K562 (cell line): ENCODE results near the gene SHISA9. TPM values are rescaled to one million over a fixed set of nuclear protein-coding genes. Genes with fewer than 3 reads are reported as not detected.

ENCODE experiments used
- ATAC-seq: fragments of 200-7000 bp; cut with Tn5 transposase; 3 replicates; pipeline ENCODE4 v1.9.1; 2020; ENCODE audit warnings: moderate library complexity
- BruUV-seq: library from RNA; stranded (reverse); fragments of 400-500 nt; replicated peaks from 2 replicates; lab custom pipeline; 2021; lab: Mats Ljungman, UMichigan
- CTCF ChIA-PET: fragments of 300-600 bp; formaldehyde crosslinking; extraction: SDS; loops from one replicate; lab custom pipeline; 2021; ENCODE audit warnings: low intra/inter-chr PET ratio; lab: Yijun Ruan, JAX
- POLR2A ChIA-PET: fragments of 300-600, 350-650 bp; sonication (Branson Sonifier 250); formaldehyde crosslinking; extraction: SDS; loops from one replicate; lab custom pipeline; 2021; ENCODE audit warnings: antibody characterized with exemption, inconsistent platforms; lab: Yijun Ruan, JAX
- DNase-seq, 4 experiments: peaks; one replicate each; pipeline versions ENCODE4 v3.0.0 to v3.0.0-alpha.2; 2011 to 2018; ENCODE audit warnings: low spot score in 3 of 4, mixed read lengths in 3 of 4; ENCODE audit errors: extremely low read depth in 1 of 4
- FAIRE-seq: peaks from 2 replicates; lab custom pipeline; 2011; peaks lifted over from hg19 to GRCh38; lab: Jason Lieb, UNC
- H2AFZ ChIP-seq: 2 replicates; pipeline ENCODE4 v1.6.0; 2011; ENCODE audit warnings: low read depth, low read length, control low read depth, inconsistent platforms
- H3K27ac ChIP-seq: fragments of 200-600 bp; 3 replicates; pipeline ENCODE4 v1.8.0; 2011; ENCODE audit warnings: low read depth, mild to moderate bottlenecking, control low read depth, inconsistent platforms, low read length, moderate library complexity, mixed read lengths; ENCODE audit errors: extremely low read depth
- H3K27me3 ChIP-seq, 2 experiments: fragments of 300-600 bp in 1 of 2; 2 replicates in 1 of 2; 3 replicates in 1 of 2; pipeline versions ENCODE4 v1.6.0 to v1.8.0; 2011; ENCODE audit warnings: inconsistent platforms in 2 of 2, low read length in 2 of 2, mild to moderate bottlenecking in 1 of 2, mixed read lengths in 1 of 2, moderate library complexity in 1 of 2; ENCODE audit not compliant: control insufficient read depth in 2 of 2, insufficient read depth in 2 of 2
- H3K36me3 ChIP-seq: fragments of 300-600 bp; 3 replicates; pipeline ENCODE4 v1.8.0; 2011; ENCODE audit warnings: mild to moderate bottlenecking, low read length, inconsistent platforms; ENCODE audit not compliant: control insufficient read depth, insufficient read depth
- H3K4me1 ChIP-seq, 2 experiments: fragments of 200-600 bp in 1 of 2; replicated peaks in 1 of 2; 2 replicates in 1 of 2; 3 replicates in 1 of 2; pipeline versions ENCODE4 v1.5.1 to v1.8.0; 2011; ENCODE audit warnings: inconsistent platforms in 2 of 2, low read length in 2 of 2, mild to moderate bottlenecking in 1 of 2, mixed read lengths in 1 of 2, moderate library complexity in 1 of 2; ENCODE audit not compliant: control insufficient read depth in 2 of 2, insufficient read depth in 2 of 2
- H3K4me2 ChIP-seq: 2 replicates; pipeline ENCODE4 v1.6.1; 2011; ENCODE audit warnings: low read length, control low read depth, inconsistent platforms, mixed read lengths; ENCODE audit not compliant: insufficient read depth
- H3K4me3 ChIP-seq: fragments of 200-600 bp; sonication (generic), shearing (Covaris generic); 2 replicates; pipeline ENCODE4 v1.5.1; 2016; ENCODE audit warnings: control low read depth, inconsistent platforms
- H3K79me2 ChIP-seq: fragments of 200-600 bp; 3 replicates; pipeline ENCODE4 v1.8.0; 2011; ENCODE audit warnings: low read length, inconsistent platforms; ENCODE audit not compliant: control insufficient read depth, insufficient read depth
- H3K9ac ChIP-seq, 2 experiments: 2 replicates each; pipeline versions ENCODE4 v1.6.0 to v1.6.1; 2011; ENCODE audit warnings: low read depth in 2 of 2, low read length in 2 of 2, control low read depth in 1 of 2, inconsistent platforms in 1 of 2, mild to moderate bottlenecking in 1 of 2, mixed read lengths in 1 of 2; ENCODE audit not compliant: insufficient read depth in 1 of 2
- H3K9me1 ChIP-seq: one replicate; pipeline ENCODE4 v1.6.0; 2011; ENCODE audit warnings: inconsistent platforms, mild to moderate bottlenecking, low read length, moderate library complexity; ENCODE audit not compliant: control insufficient read depth, insufficient read depth
- H3K9me3 ChIP-seq: replicated peaks from 2 replicates; pipeline ENCODE4 v1.5.1; 2011; ENCODE audit warnings: low read depth, low read length, inconsistent platforms; ENCODE audit not compliant: control insufficient read depth, insufficient read depth
- H4K20me1 ChIP-seq: replicated peaks from 2 replicates; pipeline ENCODE4 v1.6.1; 2011; ENCODE audit warnings: low read length, inconsistent platforms, mixed read lengths; ENCODE audit not compliant: control insufficient read depth, insufficient read depth
- BACH1 ChIP-seq: fragments of 200-800 bp; sonication (Bioruptor generic); IDR thresholded peaks from 2 replicates; pipeline ENCODE4 v1.6.1; 2016; ENCODE audit warnings: missing genetic modification characterization, missing compliant biosample characterization
- BMI1 ChIP-seq: fragments of 150-350 bp; IDR thresholded peaks from 2 replicates; pipeline ENCODE4 v1.6.1; 2014; ENCODE audit warnings: low read length
- CBFA2T3 ChIP-seq: fragments of 450-650 bp; IDR thresholded peaks from 2 replicates; pipeline ENCODE4 v1.6.1; 2017
- CREB5 ChIP-seq: fragments of 250-450 bp; sonication (Bioruptor Pico); IDR thresholded peaks from 2 replicates; pipeline ENCODE4 v1.5.0; 2020; ENCODE audit warnings: mild to moderate bottlenecking
- CREM ChIP-seq: IDR thresholded peaks from 2 replicates; pipeline ENCODE4 v1.6.1; 2014; ENCODE audit warnings: antibody characterized with exemption, low read depth
- DEAF1 ChIP-seq: fragments of 450-650 bp; formaldehyde crosslinking; IDR thresholded peaks from 2 replicates; pipeline ENCODE4 v1.4.0; 2020; ENCODE audit warnings: mild to moderate bottlenecking, moderate library complexity
- ETV5 ChIP-seq: sonication (generic); formaldehyde crosslinking; IDR thresholded peaks from 2 replicates; pipeline ENCODE4 v1.4.0; 2020; ENCODE audit warnings: low read depth, mild to moderate bottlenecking, missing genetic modification reagents
- PTRF ChIP-seq: fragments of 450-650 bp; IDR thresholded peaks from 2 replicates; pipeline ENCODE4 v1.6.1; 2016; ENCODE audit warnings: mild to moderate bottlenecking, missing genetic modification characterization, missing compliant biosample characterization
- SMAD1 ChIP-seq: fragments of 150-350 bp; IDR thresholded peaks from 2 replicates; pipeline ENCODE4 v1.6.1; 2014; ENCODE audit warnings: low read length, low read depth; ENCODE audit not compliant: partially characterized antibody
- ZFPM2 ChIP-seq: fragments of 250-450 bp; sonication (Bioruptor Pico); IDR thresholded peaks from 2 replicates; pipeline ENCODE4 v1.5.1; 2022; ENCODE audit warnings: mild to moderate bottlenecking
- ZNF133 ChIP-seq: fragments of 250-450 bp; sonication (Bioruptor Pico); IDR thresholded peaks from 2 replicates; pipeline ENCODE4 v1.4.0; 2020; ENCODE audit warnings: mild to moderate bottlenecking
- ZNF561 ChIP-seq: fragments of 450-650 bp; formaldehyde crosslinking; conservative IDR thresholded peaks from 2 replicates; pipeline ENCODE4 v1.4.0; 2020; ENCODE audit warnings: mild to moderate bottlenecking, moderate library complexity
- WGBS: fragments of 100-300 bp; shearing (Covaris generic); methylation state at CpG from one replicate; pipeline ENCODE4 v1.1.6; 2016; ENCODE audit warnings: low coverage, mixed read lengths; ENCODE audit not compliant: insufficient coverage; ENCODE audit errors: missing lambda C conversion rate; 5-methylcytosine and 5-hydroxymethylcytosine counted together
- in situ Hi-C: fragments of 300-500 bp; cut with MboI; formaldehyde crosslinking; loops from 4 replicates; pipeline ENCODE4 v1.15.0; 2018; ENCODE audit warnings: inconsistent platforms, mixed read lengths
- intact Hi-C: fragments of 100-400 bp; cut with micrococcal nuclease; formaldehyde crosslinking; loops from 2 replicates; pipeline ENCODE4 v1.14.2; 2022
- polyA plus RNA-seq, 8 experiments: library from polyadenylated mRNA; depleted of rRNA in 4 of 8; stranded (reverse) in 5 of 8; unstranded in 3 of 8; fragments of >200 nt; fragmentation: Nextera tagmentation in 2 of 8; fragmentation: Illumina TruSeq in 1 of 8; extraction: Ambion mirVana in 2 of 8; extraction: Trizol in 1 of 8; gene quantifications; 2 replicates each; pipeline versions ENCODE4 v1.2.1 to v1.2.3, GENCODE V29; 2011 to 2014; ENCODE audit warnings: inconsistent platforms in 1 of 8, missing spikeins in 1 of 8
- total RNA-seq, 7 experiments: library from RNA; depleted of rRNA in 6 of 7; stranded (reverse); fragments of >200 nt in 6 of 7; fragmentation: Illumina TruSeq in 2 of 7; extraction: Trizol in 2 of 7; gene quantifications; 2 replicates each; pipeline versions ENCODE4 v1.2.1 to v1.2.3, GENCODE V29; 2011 to 2021; ENCODE audit warnings: low replicate concordance in 1 of 7

SHISA9 gene
- total and polyA plus RNA-seq, 9 of the 15 experiments (the other 6 are each of a cell fraction or from before 2014, with no cell fraction given): under 0.01 to 0.16 (median 0.01) TPM; not detected in 6

GRCh38 chr16:13120091-13120490 lies 218.7 kb downstream of the SHISA9 start:
- H3K9me3 ChIP-seq: no peaks in the 10 kb centered on the region
- intact Hi-C loops (no loop called here), in situ Hi-C loops (no loop called here)
- POLR2A ChIA-PET: no interaction called here
- no TSS peak for BruUV-seq
- DNase-seq: no peak
- H3K4me2 ChIP-seq: no peak overlapping the region
- no peaks in the 10 kb centered on the region for H3K9me1 ChIP-seq
- H3K27me3 ChIP-seq: no peaks in the 10 kb centered on the region
- H3K36me3 ChIP-seq: no peaks in the 10 kb centered on the region
- H2AFZ ChIP-seq: no peak overlapping the region
- no peaks in the 10 kb centered on the region for H4K20me1 ChIP-seq
- FAIRE-seq: no peak
- H3K4me1 ChIP-seq: no peaks in the 10 kb centered on the region
- H3K27ac ChIP-seq: no peak overlapping the region
- H3K4me3 ChIP-seq: no peak overlapping the region
- WGBS: 0% methylated on average over 6 of the region's 6 CpGs
- TF ChIP-seq BMI1 (no peak), DEAF1 (CRISPR knock-in tag) (no peak), CBFA2T3 (no peak), ETV5 (CRISPR knock-in tag) (no peak), SMAD1 (no peak)
- no peak overlapping the region for H3K9ac ChIP-seq
- ATAC-seq: no peak
- H3K79me2 ChIP-seq: no peaks in the 10 kb centered on the region
- CTCF ChIA-PET: no interaction called here

- Histone ChIP-seq H4K20me1 (no peaks in the 10 kb centered on the region), H3K27me3 (no peaks in the 10 kb centered on the region), H3K9me1 (no peaks in the 10 kb centered on the region), H3K36me3 (no peaks in the 10 kb centered on the region), H3K4me1 (no peaks in the 10 kb centered on the region), H3K4me3 (no peak overlapping the region), H3K27ac (no peak overlapping the region), H2AFZ (no peak overlapping the region)
- no peak for ATAC-seq
- no peak for FAIRE-seq
- DNase-seq: no peak
- 0% methylated on average over 4 of the region's 4 CpGs for WGBS
- BruUV-seq: no TSS peak
- TF ChIP-seq CREB5 (CRISPR knock-in tag) (no peak), ZNF133 (CRISPR knock-in tag) (no peak), BACH1 (tag) (no peak), ZNF561 (CRISPR knock-in tag) (no peak), PTRF (tag) (no peak), CREM (no peak), ZFPM2 (CRISPR knock-in tag) (no peak)
- TF ChIP-seq, all 486 proteins: peak for 0
- POLR2A ChIA-PET: no interaction called here
- Histone ChIP-seq H3K9me3 (no peaks in the 10 kb centered on the region), H3K4me2 (no peak overlapping the region), H3K9ac (no peak overlapping the region), H3K79me2 (no peaks in the 10 kb centered on the region)
- intact Hi-C loops (no loop called here), in situ Hi-C loops (no loop called here)
- CTCF ChIA-PET: no interaction called here
Observed at GRCh38 chr16:13120557-13120956, 219.2 kb downstream of the SHISA9 start.
